Neural progenitor cell (in vitro differentiated cells): Measurements from ENCODE around the gene TAPBPL.

ENCODE experiments used
- CTCF ChIP-seq: fragments of 200-600 bp; sonication (generic); IDR thresholded peaks from 2 replicates; pipeline ENCODE4 v1.5.1; 2017; ENCODE audit warnings: antibody characterized with exemption, mild to moderate bottlenecking
- EZH2phosphoT487 ChIP-seq: fragments of 200-600 bp; sonication (generic); IDR thresholded peaks from 2 replicates; pipeline ENCODE4 v1.6.1; 2017; ENCODE audit warnings: antibody characterized with exemption

DNA sequence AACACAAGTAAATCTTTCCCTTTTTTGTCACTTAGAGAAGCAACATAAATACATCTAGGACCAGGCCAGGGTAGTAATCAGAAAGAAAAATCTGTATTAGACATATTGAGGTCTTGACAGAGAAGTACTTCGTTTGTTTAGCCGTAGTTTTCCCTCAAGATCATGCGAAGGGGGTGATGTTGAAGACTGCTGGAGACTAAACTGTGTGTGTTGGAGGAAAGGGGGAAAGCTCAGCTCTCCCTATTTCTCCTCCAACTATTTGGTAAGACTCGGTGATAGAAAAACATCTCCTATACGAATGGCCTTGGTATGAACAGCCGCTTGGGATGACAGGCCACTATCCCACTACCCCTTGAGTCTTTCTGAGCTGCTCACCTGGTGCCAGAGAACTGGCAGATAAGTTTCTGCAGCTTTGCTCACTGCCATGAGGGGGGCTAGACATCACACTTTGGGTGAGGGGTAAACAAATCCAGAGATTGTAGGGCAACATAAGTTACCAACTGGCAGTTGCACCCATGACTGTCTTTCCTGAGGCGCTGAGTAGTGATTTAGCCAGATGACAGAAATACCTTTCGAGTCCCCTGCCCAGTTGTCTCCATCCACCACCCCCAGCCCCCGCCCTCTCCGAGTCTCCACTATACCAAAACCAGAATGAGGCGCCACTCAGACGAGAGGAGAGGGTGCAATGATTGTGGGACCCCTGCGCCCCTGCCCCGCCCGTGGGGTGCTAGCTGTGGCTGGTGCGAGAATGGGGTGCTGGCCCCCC lies 17.9 kb downstream of the TAPBPL start:
- no peak for TF ChIP-seq CTCF
- TF ChIP-seq EZH2phosphoT487, result no peak
